ENCODE data around the gene AIFM1. TPM values are rescaled to one million over a fixed set of nuclear protein-coding genes. Genes with fewer than 3 reads are reported as not detected.

The AIFM1 gene
- polyA plus RNA-seq, 1 donor (not counting 4 experiments of a cell fraction or from before 2014, with no cell fraction given), result 52.5 TPM

DNA sequence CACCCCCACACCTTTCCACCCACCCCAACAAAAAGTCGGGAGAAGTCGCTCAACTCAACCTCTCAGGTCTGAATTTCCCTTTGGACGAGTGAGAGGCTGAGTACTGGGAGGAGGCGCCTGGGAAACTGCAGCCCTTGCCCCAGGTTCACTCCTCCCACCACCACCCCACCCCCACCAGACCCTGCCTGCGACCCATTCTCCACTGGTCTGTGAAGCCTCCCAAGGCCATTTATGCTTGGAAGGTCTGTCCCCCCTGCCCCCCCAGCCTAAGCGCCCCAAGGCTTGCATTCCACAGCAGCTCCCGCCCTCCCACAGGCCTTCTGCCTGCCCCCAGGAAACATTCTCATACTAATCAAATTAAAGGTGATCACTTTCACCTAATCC lies 82.5 kb downstream of the AIFM1 start:
- no peaks in the 10 kb centered on the region for H3K9me1 ChIP-seq (ENCODE audit: control insufficient read depth, extremely low read depth, insufficient read depth, low read length)
- no peaks in the 10 kb centered on the region for H3K4me1 ChIP-seq (ENCODE audit: control insufficient read depth, extremely low read depth, insufficient read depth, low read length)
- H3K9ac ChIP-seq (ENCODE audit: control insufficient read depth, extremely low read depth, insufficient read depth, low read length), result no peak overlapping the region
- FAIRE-seq (no peak), DNase-seq (ENCODE audit: low read depth, low spot score) (no peak)
- H3K4me2 ChIP-seq (ENCODE audit: control insufficient read depth, extremely low read depth, insufficient read depth, low read depth, low read length), result no peak overlapping the region
- peaks cover 30% of the 10 kb centered on the region for H3K79me2 ChIP-seq (ENCODE audit: control insufficient read depth, insufficient read depth, low read length)
- H4K20me1 ChIP-seq (ENCODE audit: control insufficient read depth, extremely low read depth, insufficient read depth, low read length), result peaks cover 7% of the 10 kb centered on the region
- H3K9me3 ChIP-seq (ENCODE audit: control insufficient read depth, low read depth, low read length), result no peaks in the 10 kb centered on the region
- TF ChIP-seq EZH2 (IDR thresholded peaks at IDR 0.05; ENCODE audit: low read length) (no peak), CTCF (optimal IDR thresholded peaks at IDR 0.05 in 1 of 3, IDR thresholded peaks at IDR 0.05 in 1 of 3, conservative IDR thresholded peaks at IDR 0.05 in 1 of 3; ENCODE audit: extremely low read depth in 1 of 3, insufficient read depth in 2 of 3, low read length in 3 of 3) (no peak)
- dilution Hi-C loops (cut with MboI; ENCODE audit: extremely low pct_ligation_motif_present, low sequenced_read_pairs), result no loop called here
- H3K4me3 ChIP-seq (ENCODE audit: control insufficient read depth in 2 of 3, extremely low read depth in 1 of 3, insufficient read depth in 2 of 3, low read depth in 1 of 3, low read length in 3 of 3), result no peak overlapping the region
- no peaks in the 10 kb centered on the region for H3K27me3 ChIP-seq (ENCODE audit: control insufficient read depth, extremely low read depth, insufficient read depth, low read length)
- H3K36me3 ChIP-seq (ENCODE audit: control insufficient read depth in 2 of 2, extremely low read depth in 1 of 2, insufficient read depth in 2 of 2, low read length in 2 of 2), result peaks cover 0 to 5% of the 10 kb centered on the region in 2 experiments
- H2AFZ ChIP-seq (ENCODE audit: control insufficient read depth, low read length), result no peak overlapping the region
- H3K27ac ChIP-seq (ENCODE audit: control insufficient read depth, insufficient read depth, low read length), result no peak overlapping the region

DNA sequence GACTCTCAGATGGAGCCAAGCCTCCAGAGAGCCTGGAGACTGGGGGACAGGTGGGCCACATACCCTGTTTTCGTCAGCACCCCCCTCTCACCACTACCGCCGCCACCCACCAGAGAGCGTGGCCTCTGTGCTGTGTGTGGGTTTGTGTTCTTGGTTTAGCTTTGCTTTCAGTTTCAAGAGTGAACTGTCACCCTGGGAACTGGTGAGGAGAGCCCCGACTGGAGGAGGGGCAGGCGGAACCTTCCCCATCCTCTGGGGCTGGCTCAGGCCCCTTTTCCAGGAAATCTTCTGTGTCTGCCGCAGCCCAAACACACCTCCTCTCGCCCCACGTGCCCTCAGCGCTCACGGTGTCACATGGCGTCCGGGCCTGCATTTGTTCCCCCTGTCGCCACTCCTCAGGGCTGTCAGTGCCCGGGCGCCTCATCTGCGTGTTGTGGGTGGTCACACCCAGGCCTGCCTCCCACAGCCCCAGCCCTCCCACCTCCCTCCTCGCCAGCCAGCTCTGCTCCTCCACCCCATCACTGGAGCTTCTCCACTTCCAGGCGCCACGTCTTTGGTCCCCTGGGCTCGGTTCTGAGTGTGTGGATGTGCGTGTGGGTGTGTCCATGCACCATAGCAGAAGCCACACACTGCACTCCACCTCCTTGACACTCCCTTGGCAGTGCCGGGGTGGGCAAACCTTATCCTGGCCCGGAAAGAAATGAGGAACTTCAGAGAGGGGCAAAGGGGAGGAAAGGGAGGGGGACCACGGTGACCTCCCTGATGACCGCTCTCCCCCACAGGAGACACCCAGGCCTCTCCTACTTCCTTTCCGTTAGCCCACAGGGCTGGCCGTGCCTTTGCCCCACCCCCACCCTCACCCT lies 83.2 kb downstream of the AIFM1 start:
- no peak for DNase-seq (ENCODE audit: low read depth, low spot score)
- Histone ChIP-seq H3K36me3 (ENCODE audit: control insufficient read depth in 2 of 2, extremely low read depth in 1 of 2, insufficient read depth in 2 of 2, low read length in 2 of 2) (peaks cover 0 to 5% of the 10 kb centered on the region in 2 experiments), H3K4me3 (ENCODE audit: control insufficient read depth in 2 of 3, extremely low read depth in 1 of 3, insufficient read depth in 2 of 3, low read depth in 1 of 3, low read length in 3 of 3) (no peak overlapping the region), H4K20me1 (ENCODE audit: control insufficient read depth, extremely low read depth, insufficient read depth, low read length) (peaks cover 7% of the 10 kb centered on the region), H3K27ac (ENCODE audit: control insufficient read depth, insufficient read depth, low read length) (no peak overlapping the region), H3K4me2 (ENCODE audit: control insufficient read depth, extremely low read depth, insufficient read depth, low read depth, low read length) (no peak overlapping the region), H3K27me3 (ENCODE audit: control insufficient read depth, extremely low read depth, insufficient read depth, low read length) (no peaks in the 10 kb centered on the region), H2AFZ (ENCODE audit: control insufficient read depth, low read length) (no peak overlapping the region), H3K9me3 (ENCODE audit: control insufficient read depth, low read depth, low read length) (no peaks in the 10 kb centered on the region), H3K4me1 (ENCODE audit: control insufficient read depth, extremely low read depth, insufficient read depth, low read length) (no peaks in the 10 kb centered on the region), H3K9me1 (ENCODE audit: control insufficient read depth, extremely low read depth, insufficient read depth, low read length) (no peaks in the 10 kb centered on the region), H3K9ac (ENCODE audit: control insufficient read depth, extremely low read depth, insufficient read depth, low read length) (no peak overlapping the region), H3K79me2 (ENCODE audit: control insufficient read depth, insufficient read depth, low read length) (peaks cover 27% of the 10 kb centered on the region)
- dilution Hi-C loops (cut with MboI; ENCODE audit: extremely low pct_ligation_motif_present, low sequenced_read_pairs), result no loop called here
- no peak for TF ChIP-seq CTCF (optimal IDR thresholded peaks at IDR 0.05 in 1 of 3, IDR thresholded peaks at IDR 0.05 in 1 of 3, conservative IDR thresholded peaks at IDR 0.05 in 1 of 3; ENCODE audit: extremely low read depth in 1 of 3, insufficient read depth in 2 of 3, low read length in 3 of 3)
- TF ChIP-seq EZH2 (IDR thresholded peaks at IDR 0.05; ENCODE audit: low read length), result no peak
- no peak for FAIRE-seq
